Lower lobe of right lung (tissue), 2 donors: ENCODE data around the gene ZNRF2. TPM values are rescaled to one million over a fixed set of nuclear protein-coding genes. Genes with fewer than 3 reads are reported as not detected.
"Not testable (repeated sequence)": the region's sequence is repeated elsewhere in the genome, so short reads cannot be mapped to it uniquely, and the experiment has no call there.

Experiments
- ATAC-seq, 2 donors: fragments of 200-7000 bp; cut with Tn5 transposase; one replicate each; pipeline ENCODE4 v1.9.1; 2020 to 2022; ENCODE audit warnings: mild to moderate bottlenecking in 2 of 2, moderate library complexity in 2 of 2
- DNase-seq: peaks from one replicate; pipeline ENCODE4 v3.0.0-alpha.2; 2020
- H3K27ac ChIP-seq: fragments of 200-600 bp; one replicate; pipeline ENCODE4 v1.8.0; 2022
- H3K27me3 ChIP-seq: fragments of 200-600 bp; one replicate; pipeline ENCODE4 v1.8.0; 2022; ENCODE audit warnings: low read depth
- H3K36me3 ChIP-seq: fragments of 200-600 bp; one replicate; pipeline ENCODE4 v1.8.0; 2022; ENCODE audit warnings: mild to moderate bottlenecking
- H3K4me1 ChIP-seq: fragments of 200-600 bp; one replicate; pipeline ENCODE4 v1.8.0; 2022
- H3K4me3 ChIP-seq: fragments of 200-600 bp; one replicate; pipeline ENCODE4 v1.8.0; 2022; ENCODE audit warnings: mild to moderate bottlenecking
- H3K9me3 ChIP-seq: fragments of 200-600 bp; one replicate; pipeline ENCODE4 v1.8.0; 2022
- intact Hi-C: fragments of 100-400 bp; cut with DNase I; formaldehyde crosslinking; loops from one replicate; pipeline ENCODE4 v1.11.0; 2022
- total RNA-seq: library from RNA; stranded (reverse); fragmentation: NEBNext Ultra II Directional; extraction: Animal tissue kit (Norgen Biotek cat#: 25700); gene quantifications from one replicate; pipeline ENCODE4 v1.2.1, GENCODE V29; 2021
- TF ChIP-seq, protein P1 (sequence below): fragments of 200-600 bp; IDR thresholded peaks from one replicate; pipeline ENCODE4 v1.8.0; 2022; ENCODE audit warnings: antibody characterized with exemption, mild to moderate bottlenecking
- donor health status: DM: no; HTN: yes; CAD: no; lungs with severe emphysema.

The ZNRF2 gene
- total RNA-seq, 1 donor from 2014 or later = 26.6 TPM

DNA sequence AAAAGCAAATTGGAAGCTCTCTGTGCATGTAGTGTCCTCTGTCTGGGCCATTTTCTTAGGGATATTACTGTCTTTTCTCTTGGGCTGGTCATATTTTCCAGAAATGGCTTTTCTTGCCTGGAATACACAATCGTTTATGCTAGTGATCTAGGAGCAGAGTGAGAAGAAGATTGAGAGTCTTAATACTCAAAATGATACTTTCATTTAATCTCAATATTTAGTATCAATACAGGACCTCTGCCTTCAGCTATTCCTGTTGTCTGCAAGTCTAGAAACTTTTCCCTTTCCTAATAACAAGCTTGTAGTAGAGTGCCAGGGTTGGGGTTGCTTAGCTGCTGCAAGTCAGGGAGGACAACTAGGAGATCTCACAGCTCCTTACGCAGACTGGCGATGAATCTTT lies 14.0 kb downstream of the ZNRF2 start:
- peaks cover 17% of the 10 kb centered on the region for H3K4me1 ChIP-seq
- ATAC-seq, H3K27ac ChIP-seq, H3K27me3 ChIP-seq, intact Hi-C loops, H3K36me3 ChIP-seq, DNase-seq, H3K4me3 ChIP-seq, H3K9me3 ChIP-seq: not testable (repeated sequence)

DNA sequence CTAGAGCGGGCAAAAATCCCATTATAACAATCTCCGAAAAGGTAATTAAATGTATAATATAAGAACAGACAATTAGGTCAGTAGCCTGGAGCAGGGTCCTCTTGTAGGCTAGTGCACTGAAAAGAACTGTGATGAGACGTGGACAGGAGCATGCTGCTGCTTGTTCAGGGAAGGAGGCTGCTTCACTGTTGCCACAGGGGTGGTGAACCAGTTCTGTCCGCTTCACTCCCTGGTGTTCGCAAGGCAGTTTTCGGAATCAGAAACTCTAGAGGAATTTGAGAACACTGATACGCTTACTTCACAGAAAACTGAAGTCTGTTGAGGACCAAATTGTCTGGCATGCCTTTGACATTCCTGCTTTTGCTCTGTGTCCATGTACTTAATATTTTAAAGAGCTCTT lies 17.4 kb downstream of the ZNRF2 start:
- ATAC-seq (no peak), DNase-seq (no peak)
- H3K27ac ChIP-seq = no peak overlapping the region
- H3K4me3 ChIP-seq = no peak overlapping the region
- H3K27me3 ChIP-seq = no peaks in the 10 kb centered on the region
- intact Hi-C loops = no loop called here
- TF ChIP-seq, protein P1, sequence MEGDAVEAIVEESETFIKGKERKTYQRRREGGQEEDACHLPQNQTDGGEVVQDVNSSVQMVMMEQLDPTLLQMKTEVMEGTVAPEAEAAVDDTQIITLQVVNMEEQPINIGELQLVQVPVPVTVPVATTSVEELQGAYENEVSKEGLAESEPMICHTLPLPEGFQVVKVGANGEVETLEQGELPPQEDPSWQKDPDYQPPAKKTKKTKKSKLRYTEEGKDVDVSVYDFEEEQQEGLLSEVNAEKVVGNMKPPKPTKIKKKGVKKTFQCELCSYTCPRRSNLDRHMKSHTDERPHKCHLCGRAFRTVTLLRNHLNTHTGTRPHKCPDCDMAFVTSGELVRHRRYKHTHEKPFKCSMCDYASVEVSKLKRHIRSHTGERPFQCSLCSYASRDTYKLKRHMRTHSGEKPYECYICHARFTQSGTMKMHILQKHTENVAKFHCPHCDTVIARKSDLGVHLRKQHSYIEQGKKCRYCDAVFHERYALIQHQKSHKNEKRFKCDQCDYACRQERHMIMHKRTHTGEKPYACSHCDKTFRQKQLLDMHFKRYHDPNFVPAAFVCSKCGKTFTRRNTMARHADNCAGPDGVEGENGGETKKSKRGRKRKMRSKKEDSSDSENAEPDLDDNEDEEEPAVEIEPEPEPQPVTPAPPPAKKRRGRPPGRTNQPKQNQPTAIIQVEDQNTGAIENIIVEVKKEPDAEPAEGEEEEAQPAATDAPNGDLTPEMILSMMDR = no peak
- peaks cover 20% of the 10 kb centered on the region for H3K4me1 ChIP-seq
- H3K36me3 ChIP-seq = no peaks in the 10 kb centered on the region
- H3K9me3 ChIP-seq = no peaks in the 10 kb centered on the region

DNA sequence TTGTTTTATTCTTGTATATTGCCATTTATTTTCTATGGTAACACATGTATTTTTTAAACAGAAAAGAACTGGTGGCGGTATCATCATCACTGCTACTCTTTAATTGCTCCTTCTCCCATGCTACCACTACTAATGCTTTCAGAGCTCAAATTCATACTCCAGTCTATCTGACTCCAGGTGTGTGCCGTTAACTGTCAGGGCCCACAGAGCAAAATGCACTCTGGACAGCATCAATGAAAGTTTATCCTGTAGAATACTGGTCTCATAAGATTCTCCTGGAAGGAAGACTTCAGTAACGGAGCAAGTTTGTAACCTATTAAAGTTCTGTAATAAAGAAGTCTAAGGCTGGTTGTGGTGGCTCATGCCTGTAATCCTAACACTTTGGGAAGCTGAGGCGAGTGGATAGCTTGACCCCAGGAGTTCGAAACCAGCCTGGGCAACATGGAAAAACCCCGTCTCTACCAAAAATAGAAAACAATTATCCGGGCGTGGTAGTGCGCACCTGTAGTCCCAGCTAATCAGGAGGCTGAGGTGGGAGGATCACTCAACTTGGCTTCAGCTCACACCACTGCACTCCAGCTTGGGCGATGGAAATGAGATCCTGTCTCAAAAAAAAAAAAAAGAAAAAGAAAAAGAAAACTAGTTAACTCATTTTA lies 18.4 kb downstream of the ZNRF2 start:
- intact Hi-C loops = no loop called here
- Histone ChIP-seq H3K27me3 (no peaks in the 10 kb centered on the region), H3K36me3 (no peaks in the 10 kb centered on the region), H3K27ac (no peak overlapping the region), H3K4me1 (peaks cover 17% of the 10 kb centered on the region), H3K4me3 (no peak overlapping the region), H3K9me3 (no peaks in the 10 kb centered on the region)
- ATAC-seq (no peak), DNase-seq (no peak)
- TF ChIP-seq, protein P1 = no peak

DNA sequence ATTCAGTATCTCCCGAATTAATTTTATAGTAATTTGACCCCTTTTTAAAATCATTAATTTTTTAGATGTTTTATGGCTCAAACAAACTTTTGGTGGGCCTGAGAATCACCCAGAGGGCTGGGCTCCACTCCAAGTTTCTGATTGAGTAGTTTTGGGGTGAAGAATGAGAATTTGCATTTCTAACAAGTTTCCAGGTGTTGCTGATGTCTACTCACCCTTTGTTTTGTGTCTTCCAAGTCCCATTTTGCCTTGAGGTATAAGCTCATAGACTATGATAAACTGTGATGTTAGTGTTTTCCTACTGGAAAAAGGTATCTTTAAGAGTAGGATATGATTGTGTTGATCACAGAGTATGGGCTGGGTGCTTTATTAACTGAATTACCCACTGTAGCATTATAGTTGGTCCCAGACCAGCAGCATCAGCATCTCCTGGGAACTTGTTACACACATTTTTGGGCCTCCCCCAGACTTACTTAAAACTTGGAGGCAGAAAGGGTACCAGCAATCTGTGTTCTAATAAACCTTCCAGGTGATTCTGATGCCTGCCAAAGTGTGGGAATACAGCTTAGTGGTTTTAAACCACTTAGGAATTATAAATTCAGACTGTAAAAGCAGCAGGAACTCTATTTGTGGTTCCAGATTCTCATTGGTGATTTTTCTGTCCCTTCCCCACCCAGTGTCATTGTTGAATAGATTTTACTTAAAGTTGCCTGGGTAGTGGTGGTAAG lies 19.1 kb downstream of the ZNRF2 start:
- ATAC-seq (no peak), DNase-seq (no peak)
- TF ChIP-seq, protein P1 = no peak
- Histone ChIP-seq H3K27ac (no peak overlapping the region), H3K4me1 (peaks cover 14% of the 10 kb centered on the region), H3K27me3 (no peaks in the 10 kb centered on the region), H3K9me3 (no peaks in the 10 kb centered on the region), H3K36me3 (no peaks in the 10 kb centered on the region), H3K4me3 (no peak overlapping the region)
- intact Hi-C loops = no loop called here

DNA sequence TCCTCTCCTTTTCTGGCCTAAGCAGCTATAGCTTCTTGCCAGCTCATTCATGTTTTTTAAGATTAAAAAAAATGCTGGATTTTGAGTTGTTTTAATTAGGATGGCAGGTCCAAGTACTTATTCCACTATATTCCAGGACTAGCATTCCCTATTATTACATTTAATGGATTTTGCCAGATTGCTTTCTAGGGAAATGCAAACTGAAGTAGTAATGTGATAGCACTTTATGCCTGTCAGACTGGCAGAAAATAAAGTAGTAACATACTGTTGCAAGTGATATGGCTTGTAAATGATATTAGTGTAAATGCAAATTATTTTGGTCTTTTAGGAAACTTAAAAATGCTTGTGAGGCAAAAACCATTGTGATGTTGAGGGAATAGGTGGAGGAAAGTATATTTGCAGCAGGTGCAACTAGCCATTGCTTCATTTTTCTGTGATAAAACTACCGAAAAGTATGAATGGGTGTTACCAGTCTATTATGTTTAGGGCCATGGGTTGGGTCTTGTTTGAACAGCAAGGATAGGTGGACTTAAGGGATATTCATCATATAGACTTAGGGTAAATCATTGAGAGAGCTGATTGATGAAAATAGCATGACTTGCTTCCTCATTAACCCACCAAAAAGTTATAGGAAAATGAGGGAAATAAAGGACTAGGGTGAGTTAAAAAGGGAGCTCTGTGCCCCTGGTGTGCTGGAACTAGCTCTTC lies 19.9 kb downstream of the ZNRF2 start:
- no peak overlapping the region for H3K27ac ChIP-seq
- ATAC-seq = no peak
- TF ChIP-seq, protein P1 = no peak
- H3K27me3 ChIP-seq = no peaks in the 10 kb centered on the region
- H3K36me3 ChIP-seq = no peaks in the 10 kb centered on the region
- peaks cover 19% of the 10 kb centered on the region for H3K4me1 ChIP-seq
- intact Hi-C loops = no loop called here
- no peak overlapping the region for H3K4me3 ChIP-seq
- H3K9me3 ChIP-seq = no peaks in the 10 kb centered on the region
- no peak for DNase-seq

DNA sequence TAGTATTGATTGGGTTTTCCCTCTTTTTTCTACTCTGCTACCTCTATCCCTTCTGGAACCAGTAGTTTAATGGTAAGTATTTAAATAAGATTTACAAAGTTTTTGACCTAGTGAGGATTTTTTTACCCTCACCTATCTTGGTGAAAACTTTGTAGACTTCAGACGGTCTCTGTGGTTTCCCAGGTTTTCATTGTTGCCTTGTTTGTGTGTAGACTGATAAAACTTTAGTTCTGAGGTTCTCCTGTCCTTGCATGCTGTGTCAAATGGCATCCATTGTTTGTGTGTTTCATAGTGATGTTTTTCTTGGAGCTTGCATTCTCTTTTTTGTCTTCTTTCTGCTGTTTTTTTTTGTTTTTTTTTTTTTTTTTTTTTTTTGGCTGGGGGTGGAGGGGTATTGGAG lies 22.6 kb downstream of the ZNRF2 start:
- H3K27me3 ChIP-seq = no peaks in the 10 kb centered on the region
- no peak overlapping the region for H3K4me3 ChIP-seq
- intact Hi-C loops = no loop called here
- H3K27ac ChIP-seq = no peak overlapping the region
- peaks cover 19% of the 10 kb centered on the region for H3K4me1 ChIP-seq
- TF ChIP-seq, protein P1 = no peak
- ATAC-seq (no peak), DNase-seq (no peak)
- H3K9me3 ChIP-seq = no peaks in the 10 kb centered on the region
- H3K36me3 ChIP-seq = no peaks in the 10 kb centered on the region
